GM12878 (cell line): Measurements from ENCODE around the gene ZCCHC8. TPM values are rescaled to one million over a fixed set of nuclear protein-coding genes. Genes with fewer than 3 reads are reported as not detected.
A peak's percentile ranks its signal among the peaks of the same experiment; 100 is the strongest.

Source experiments
- ATAC-seq: fragments of 200-7000 bp; cut with Tn5 transposase; 3 replicates; pipeline ENCODE4 v1.9.1; 2020; ENCODE audit warnings: mild to moderate bottlenecking, moderate library complexity
- BruUV-seq: library from RNA; stranded (reverse); fragments of 400-500 nt; replicated peaks from 2 replicates; lab custom pipeline; 2021; lab: Mats Ljungman, UMichigan
- CTCF ChIA-PET: fragments of 300-600 bp; sonication (Branson Sonifier 250); formaldehyde crosslinking; extraction: SDS; loops from one replicate; lab custom pipeline; 2021; ENCODE audit warnings: inconsistent platforms; lab: Yijun Ruan, JAX
- POLR2A ChIA-PET: fragments of 350-600 bp; formaldehyde crosslinking; extraction: SDS; loops from one replicate; lab custom pipeline; 2021; ENCODE audit warnings: inconsistent platforms; lab: Charles Lee
- RAD21 ChIA-PET: fragments of 300-600 bp; sonication (Branson Sonifier 250); formaldehyde crosslinking; loops from one replicate; lab custom pipeline; 2023; ENCODE audit warnings: antibody characterized with exemption; ENCODE audit not compliant: unreplicated experiment; lab: Charles Lee
- SMC1A ChIA-PET: fragments of 300-600 bp; sonication (Branson Sonifier 250); formaldehyde crosslinking; loops from one replicate; lab custom pipeline; 2023; ENCODE audit not compliant: unreplicated experiment, uncharacterized antibody; lab: Charles Lee
- DNase-seq: peaks from one replicate; pipeline ENCODE4 v3.0.0-alpha.2; 2011; ENCODE audit warnings: low read depth, low spot score
- FAIRE-seq: peaks from 3 replicates; lab custom pipeline; 2011; peaks lifted over from hg19 to GRCh38; lab: Jason Lieb, UNC
- H2AFZ ChIP-seq: 2 replicates; pipeline ENCODE4 v1.6.0; 2011; ENCODE audit warnings: low read depth, low read length, control low read depth; ENCODE audit not compliant: control insufficient read depth
- H3K27ac ChIP-seq: 2 replicates; pipeline ENCODE4 v1.5.1; 2011; ENCODE audit warnings: control low read depth; ENCODE audit not compliant: control insufficient read depth, insufficient read depth
- H3K27me3 ChIP-seq, 2 experiments: replicated peaks in 1 of 2; 2 replicates each; pipeline versions ENCODE4 v1.6.0 to v1.6.1; 2011; ENCODE audit warnings: low read length in 1 of 2; ENCODE audit not compliant: control insufficient read depth in 2 of 2, insufficient read depth in 2 of 2
- H3K36me3 ChIP-seq, 2 experiments: 2 replicates each; pipeline ENCODE4 v1.5.1; 2011; ENCODE audit warnings: low read length in 1 of 2; ENCODE audit not compliant: control insufficient read depth in 2 of 2, insufficient read depth in 2 of 2
- H3K4me1 ChIP-seq: 2 replicates; pipeline ENCODE4 v1.6.1; 2011; ENCODE audit warnings: mild to moderate bottlenecking, low read length, moderate library complexity, mixed read lengths; ENCODE audit not compliant: control insufficient read depth, insufficient read depth
- H3K4me2 ChIP-seq: 2 replicates; pipeline ENCODE4 v1.6.0; 2011; ENCODE audit warnings: control low read depth; ENCODE audit not compliant: control insufficient read depth, insufficient read depth
- H3K4me3 ChIP-seq: fragments of 200-600 bp; sonication (generic); 2 replicates; pipeline ENCODE4 v1.5.1; 2016
- H3K79me2 ChIP-seq: 2 replicates; pipeline ENCODE4 v1.6.0; 2011; ENCODE audit warnings: low read length; ENCODE audit not compliant: control insufficient read depth, insufficient read depth
- H3K9ac ChIP-seq: 2 replicates; pipeline ENCODE4 v1.8.0; 2011; ENCODE audit warnings: low read length, control low read depth, mixed read lengths; ENCODE audit not compliant: control insufficient read depth, insufficient read depth
- H3K9me3 ChIP-seq: replicated peaks from 3 replicates; pipeline ENCODE4 v1.5.1; 2011; ENCODE audit warnings: mild to moderate bottlenecking, low read length; ENCODE audit not compliant: control insufficient read depth, insufficient read depth
- H4K20me1 ChIP-seq: 2 replicates; pipeline ENCODE4 v1.6.0; 2011; ENCODE audit not compliant: control insufficient read depth, insufficient read depth
- ATF7 ChIP-seq: fragments of 450-650 bp; IDR thresholded peaks from 2 replicates; pipeline ENCODE4 v1.6.1; 2016; ENCODE audit warnings: low read depth, mild to moderate bottlenecking
- BCL11A ChIP-seq: IDR thresholded peaks from 2 replicates; pipeline ENCODE4 v1.6.1; 2011; ENCODE audit warnings: low read depth, low read length
- DPF2 ChIP-seq: fragments of 450-650 bp; IDR thresholded peaks from 2 replicates; pipeline ENCODE4 v1.6.1; 2017; ENCODE audit warnings: mild to moderate bottlenecking
- EED ChIP-seq: sonication (generic); IDR thresholded peaks from 2 replicates; pipeline ENCODE4 v1.6.1; 2016; ENCODE audit warnings: antibody characterized with exemption, low read depth
- EZH2 ChIP-seq: IDR thresholded peaks from 2 replicates; pipeline ENCODE4 v1.6.1; 2012; ENCODE audit warnings: low read depth, mild to moderate bottlenecking, control low read depth, inconsistent platforms, low read length, borderline replicate concordance; ENCODE audit not compliant: control insufficient read depth
- GATAD2B ChIP-seq: fragments of 450-650 bp; conservative IDR thresholded peaks from 2 replicates; pipeline ENCODE4 v1.6.1; 2017; ENCODE audit warnings: low read depth, mild to moderate bottlenecking, moderate library complexity
- HCFC1 ChIP-seq: fragments of 150-350 bp; IDR thresholded peaks from 2 replicates; pipeline ENCODE4 v1.6.1; 2014; ENCODE audit warnings: low read length
- MEF2A ChIP-seq: IDR thresholded peaks from 2 replicates; pipeline ENCODE4 v1.6.1; 2011; ENCODE audit warnings: low read depth, mild to moderate bottlenecking, low read length, moderate library complexity; ENCODE audit not compliant: insufficient read depth
- NBN ChIP-seq: fragments of 450-650 bp; IDR thresholded peaks from 2 replicates; pipeline ENCODE4 v1.6.1; 2016
- POLR2A ChIP-seq: IDR thresholded peaks from 2 replicates; pipeline ENCODE4 v1.6.1; 2011; ENCODE audit warnings: low read depth, mild to moderate bottlenecking, low read length
- RUNX3 ChIP-seq: IDR thresholded peaks from 2 replicates; pipeline ENCODE4 v1.6.1; 2012; ENCODE audit warnings: low read length, inconsistent platforms
- TCF3 ChIP-seq: IDR thresholded peaks from 2 replicates; pipeline ENCODE4 v1.6.1; 2012; ENCODE audit warnings: low read depth, mild to moderate bottlenecking, low read length, borderline replicate concordance; ENCODE audit not compliant: insufficient read depth
- YY1 ChIP-seq: IDR thresholded peaks from 2 replicates; pipeline ENCODE4 v1.6.1; 2011; ENCODE audit warnings: low read depth, mild to moderate bottlenecking, low read length
- ZNF207 ChIP-seq: fragments of 450-650 bp; IDR thresholded peaks from 2 replicates; pipeline ENCODE4 v1.6.1; 2014; ENCODE audit warnings: antibody characterized with exemption, mild to moderate bottlenecking, borderline replicate concordance
- ZNF217 ChIP-seq: fragments of 450-650 bp; IDR thresholded peaks from 2 replicates; pipeline ENCODE4 v1.6.1; 2017; ENCODE audit warnings: antibody characterized with exemption, mild to moderate bottlenecking
- WGBS: methylation state at CpG from one replicate; pipeline ENCODE4 v1.1.6; 2016; ENCODE audit warnings: low lambda C conversion rate; ENCODE audit not compliant: insufficient replicate concordance, insufficient coverage; ENCODE audit errors: missing lambda C conversion rate; 5-methylcytosine and 5-hydroxymethylcytosine counted together
- in situ Hi-C: fragments of 300-500 bp; cut with MboI; formaldehyde crosslinking; loops from 9 replicates; pipeline ENCODE4 v1.14.3; 2018; ENCODE audit warnings: mixed read lengths
- intact Hi-C: fragments of 100-400 bp; cut with micrococcal nuclease; formaldehyde crosslinking; loops from one replicate; pipeline ENCODE4 v1.14.2; 2022; ENCODE audit not compliant: unreplicated experiment
- polyA plus RNA-seq, 11 experiments: library from polyadenylated mRNA; depleted of rRNA in 4 of 11; unstranded in 6 of 11; stranded (reverse) in 5 of 11; fragments of >200 nt; fragmentation: Nextera tagmentation in 4 of 11; fragmentation: Illumina TruSeq in 1 of 11; extraction: Ambion mirVana in 4 of 11; extraction: Trizol in 1 of 11; gene quantifications; 1 replicate in 1 of 11; 2 replicates in 10 of 11; pipeline versions ENCODE4 v1.2.1 to v1.2.3, GENCODE V29; 2011 to 2016; ENCODE audit warnings: inconsistent platforms in 2 of 11, missing spikeins in 2 of 11, low read depth in 1 of 11
- total RNA-seq, 4 experiments: library from RNA; depleted of rRNA in 3 of 4; stranded (reverse); fragments of >200 nt in 3 of 4; fragmentation: Illumina TruSeq in 1 of 4; extraction: Trizol in 1 of 4; gene quantifications; 2 replicates each; pipeline versions ENCODE4 v1.2.1 to v1.2.3, GENCODE V29; 2013 to 2021
- TF ChIP-seq, protein P1 (sequence below): fragments of 450-650 bp; IDR thresholded peaks from 2 replicates; pipeline ENCODE4 v1.6.1; 2017; ENCODE audit warnings: mild to moderate bottlenecking, moderate library complexity
- TF ChIP-seq, protein P2 (sequence below): fragments of 450-650 bp; formaldehyde crosslinking; IDR thresholded peaks from 2 replicates; pipeline ENCODE4 v1.4.0; 2020; ENCODE audit warnings: mild to moderate bottlenecking, moderate library complexity

Gene ZCCHC8
- total and polyA plus RNA-seq, 10 of the 15 experiments (the other 5 are each of a cell fraction or from before 2014, with no cell fraction given): 8.8 to 34.8 (median 21.7) TPM

DNA sequence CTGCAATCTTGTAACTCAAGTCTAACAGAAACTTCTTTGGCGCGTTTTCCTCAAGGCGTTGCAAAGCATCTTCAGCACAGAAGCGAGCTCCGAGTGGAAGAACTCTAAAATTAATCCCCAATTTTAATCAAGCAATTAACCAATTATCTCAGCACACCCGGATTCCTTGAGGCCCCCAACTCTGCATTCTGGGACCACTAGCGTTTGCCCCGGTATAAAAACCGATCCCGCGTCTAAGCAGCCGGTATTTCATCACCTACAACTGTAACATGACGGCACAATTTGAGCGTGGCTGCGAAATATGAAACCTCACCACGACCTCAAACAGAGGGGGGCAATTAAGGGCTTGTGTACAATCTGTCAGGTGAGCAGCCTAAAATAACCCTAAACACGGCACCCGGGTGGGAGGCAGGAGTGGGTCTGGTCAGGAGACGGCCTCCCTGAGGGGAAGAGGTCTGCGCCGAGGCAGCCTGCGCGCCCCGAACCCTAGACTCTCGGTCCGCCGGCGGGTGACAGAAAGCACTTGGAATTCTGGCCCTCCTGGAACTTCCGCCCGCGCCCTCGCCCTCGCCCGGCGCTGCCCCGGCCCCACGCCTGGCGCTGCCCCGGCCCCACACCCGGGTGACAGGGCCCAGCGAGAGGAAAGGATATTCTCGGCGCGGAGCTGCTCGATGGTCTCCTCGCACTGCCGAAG lies 594 bp downstream of the ZCCHC8 start:
- Histone ChIP-seq H3K36me3 (peaks cover 7 to 16% of the 10 kb centered on the region in 2 experiments), H3K4me3 (peak overlapping the region; percentile 96), H3K27ac (peak overlapping the region; percentile 98), H3K79me2 (peaks cover 44% of the 10 kb centered on the region), H2AFZ (peak overlapping the region; percentile 94), H3K27me3 (no peaks in the 10 kb centered on the region), H3K4me2 (peak overlapping the region; percentile 87), H3K4me1 (peaks cover 10% of the 10 kb centered on the region), H4K20me1 (no peaks in the 10 kb centered on the region), H3K9me3 (no peaks in the 10 kb centered on the region), H3K9ac (peak overlapping the region; percentile 99)
- ChIA-PET POLR2A (interaction anchor here (0.5 to 6.0 kb wide), 14 partner anchors 12 to 778 kb away, joined by 3 to 160 read pairs (median 4); partner anchors contain the start of genes KNTC1 and RSRC2), CTCF (interaction anchor here (0.5 to 2.6 kb wide), 12 partner anchors 11 to 252 kb away, joined by 3 to 16 read pairs (median 6); partner anchors contain the start of genes DENR, KNTC1 and RSRC2), SMC1A (interaction anchor here (1.2 to 6.2 kb wide), 15 partner anchors 10 to 100 kb away, joined by 3 to 39 read pairs (median 8); partner anchors contain the start of genes KNTC1 and RSRC2), RAD21 (interaction anchor here (0.8 to 6.4 kb wide), 12 partner anchors 8 to 390 kb away, joined by 3 to 49 read pairs (median 4); partner anchors contain the start of genes KNTC1 and RSRC2)
- no peak for FAIRE-seq
- no peak for DNase-seq
- intact Hi-C loops: loop anchor here (2.0 kb wide), 1 partner anchor 27 kb away; the partner anchor contains the start of genes KNTC1 and RSRC2
- in situ Hi-C loops: no loop called here
- ATAC-seq: peak; percentile 39
- TSS peak; percentile 51 for BruUV-seq
- under 1% methylated on average over 47 of the region's 47 CpGs for WGBS
- TF ChIP-seq MEF2A: peak; percentile 72; the same call in 1 of the 2 replicates
- peak; percentile 49 for TF ChIP-seq ATF7
- TF ChIP-seq NBN: 0 out of 2 replicates have a peak, but pooled peaks have one; percentile 9
- TF ChIP-seq, protein P1, sequence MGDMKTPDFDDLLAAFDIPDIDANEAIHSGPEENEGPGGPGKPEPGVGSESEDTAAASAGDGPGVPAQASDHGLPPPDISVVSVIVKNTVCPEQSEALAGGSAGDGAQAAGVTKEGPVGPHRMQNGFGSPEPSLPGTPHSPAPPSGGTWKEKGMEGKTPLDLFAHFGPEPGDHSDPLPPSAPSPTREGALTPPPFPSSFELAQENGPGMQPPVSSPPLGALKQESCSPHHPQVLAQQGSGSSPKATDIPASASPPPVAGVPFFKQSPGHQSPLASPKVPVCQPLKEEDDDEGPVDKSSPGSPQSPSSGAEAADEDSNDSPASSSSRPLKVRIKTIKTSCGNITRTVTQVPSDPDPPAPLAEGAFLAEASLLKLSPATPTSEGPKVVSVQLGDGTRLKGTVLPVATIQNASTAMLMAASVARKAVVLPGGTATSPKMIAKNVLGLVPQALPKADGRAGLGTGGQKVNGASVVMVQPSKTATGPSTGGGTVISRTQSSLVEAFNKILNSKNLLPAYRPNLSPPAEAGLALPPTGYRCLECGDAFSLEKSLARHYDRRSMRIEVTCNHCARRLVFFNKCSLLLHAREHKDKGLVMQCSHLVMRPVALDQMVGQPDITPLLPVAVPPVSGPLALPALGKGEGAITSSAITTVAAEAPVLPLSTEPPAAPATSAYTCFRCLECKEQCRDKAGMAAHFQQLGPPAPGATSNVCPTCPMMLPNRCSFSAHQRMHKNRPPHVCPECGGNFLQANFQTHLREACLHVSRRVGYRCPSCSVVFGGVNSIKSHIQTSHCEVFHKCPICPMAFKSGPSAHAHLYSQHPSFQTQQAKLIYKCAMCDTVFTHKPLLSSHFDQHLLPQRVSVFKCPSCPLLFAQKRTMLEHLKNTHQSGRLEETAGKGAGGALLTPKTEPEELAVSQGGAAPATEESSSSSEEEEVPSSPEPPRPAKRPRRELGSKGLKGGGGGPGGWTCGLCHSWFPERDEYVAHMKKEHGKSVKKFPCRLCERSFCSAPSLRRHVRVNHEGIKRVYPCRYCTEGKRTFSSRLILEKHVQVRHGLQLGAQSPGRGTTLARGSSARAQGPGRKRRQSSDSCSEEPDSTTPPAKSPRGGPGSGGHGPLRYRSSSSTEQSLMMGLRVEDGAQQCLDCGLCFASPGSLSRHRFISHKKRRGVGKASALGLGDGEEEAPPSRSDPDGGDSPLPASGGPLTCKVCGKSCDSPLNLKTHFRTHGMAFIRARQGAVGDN: 0 out of 2 replicates have a peak, but pooled peaks have one; percentile 20
- no peak for TF ChIP-seq ZNF207
- TF ChIP-seq DPF2: 0 out of 2 replicates have a peak, but pooled peaks have one; percentile 35
- no peak for TF ChIP-seq HCFC1
- no peak for TF ChIP-seq ZNF217
- TF ChIP-seq EZH2: no peak
- TF ChIP-seq, protein P2, sequence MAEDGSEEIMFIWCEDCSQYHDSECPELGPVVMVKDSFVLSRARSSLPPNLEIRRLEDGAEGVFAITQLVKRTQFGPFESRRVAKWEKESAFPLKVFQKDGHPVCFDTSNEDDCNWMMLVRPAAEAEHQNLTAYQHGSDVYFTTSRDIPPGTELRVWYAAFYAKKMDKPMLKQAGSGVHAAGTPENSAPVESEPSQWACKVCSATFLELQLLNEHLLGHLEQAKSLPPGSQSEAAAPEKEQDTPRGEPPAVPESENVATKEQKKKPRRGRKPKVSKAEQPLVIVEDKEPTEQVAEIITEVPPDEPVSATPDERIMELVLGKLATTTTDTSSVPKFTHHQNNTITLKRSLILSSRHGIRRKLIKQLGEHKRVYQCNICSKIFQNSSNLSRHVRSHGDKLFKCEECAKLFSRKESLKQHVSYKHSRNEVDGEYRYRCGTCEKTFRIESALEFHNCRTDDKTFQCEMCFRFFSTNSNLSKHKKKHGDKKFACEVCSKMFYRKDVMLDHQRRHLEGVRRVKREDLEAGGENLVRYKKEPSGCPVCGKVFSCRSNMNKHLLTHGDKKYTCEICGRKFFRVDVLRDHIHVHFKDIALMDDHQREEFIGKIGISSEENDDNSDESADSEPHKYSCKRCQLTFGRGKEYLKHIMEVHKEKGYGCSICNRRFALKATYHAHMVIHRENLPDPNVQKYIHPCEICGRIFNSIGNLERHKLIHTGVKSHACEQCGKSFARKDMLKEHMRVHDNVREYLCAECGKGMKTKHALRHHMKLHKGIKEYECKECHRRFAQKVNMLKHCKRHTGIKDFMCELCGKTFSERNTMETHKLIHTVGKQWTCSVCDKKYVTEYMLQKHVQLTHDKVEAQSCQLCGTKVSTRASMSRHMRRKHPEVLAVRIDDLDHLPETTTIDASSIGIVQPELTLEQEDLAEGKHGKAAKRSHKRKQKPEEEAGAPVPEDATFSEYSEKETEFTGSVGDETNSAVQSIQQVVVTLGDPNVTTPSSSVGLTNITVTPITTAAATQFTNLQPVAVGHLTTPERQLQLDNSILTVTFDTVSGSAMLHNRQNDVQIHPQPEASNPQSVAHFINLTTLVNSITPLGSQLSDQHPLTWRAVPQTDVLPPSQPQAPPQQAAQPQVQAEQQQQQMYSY (CRISPR knock-in tag): no peak
- peak; percentile 79 for TF ChIP-seq RUNX3
- no peak for TF ChIP-seq BCL11A
- TF ChIP-seq YY1: peak; percentile 7; the same call in 1 of the 2 replicates
- no peak for TF ChIP-seq POLR2A
- no peak; the same call in 1 of the 2 replicates for TF ChIP-seq EED
- 0 out of 2 replicates have a peak, but pooled peaks have one; percentile 65 for TF ChIP-seq GATAD2B
- TF ChIP-seq TCF3: no peak
